Uterus (tissue), 4 donors: ENCODE measurements around the gene PEX16. TPM values are rescaled to one million over a fixed set of nuclear protein-coding genes. Genes with fewer than 3 reads are reported as not detected.

Experiments
- DNase-seq, 2 donors: peaks; one replicate each; pipeline ENCODE4 v3.0.0-alpha.2; 2019 to 2020
- H3K27ac ChIP-seq, 2 donors: fragments of 200-600 bp; sonication (generic); 1 replicate in 1 of 2; 2 replicates in 1 of 2; pipeline ENCODE4 v1.5.1; 2016 to 2018
- H3K27me3 ChIP-seq, 2 donors: fragments of 200-600 bp; sonication (generic); one replicate each; pipeline ENCODE4 v1.5.1; 2018 to 2019; ENCODE audit warnings: control low read depth in 1 of 2
- H3K36me3 ChIP-seq, 2 donors: fragments of 200-600 bp; sonication (generic); one replicate each; pipeline ENCODE4 v1.5.1; 2019; ENCODE audit warnings: control low read depth in 1 of 2
- H3K4me1 ChIP-seq, 2 donors: fragments of 200-600 bp; sonication (generic); one replicate each; pipeline ENCODE4 v1.5.1; 2018 to 2019; ENCODE audit warnings: control low read depth in 1 of 2
- H3K4me3 ChIP-seq, 2 donors: fragments of 200-600 bp; sonication (generic); 1 replicate in 1 of 2; 2 replicates in 1 of 2; pipeline ENCODE4 v1.5.1; 2018 to 2019; ENCODE audit warnings: mild to moderate bottlenecking in 1 of 2
- H3K9me3 ChIP-seq, 2 donors: fragments of 200-600 bp; sonication (generic); one replicate each; pipeline ENCODE4 v1.5.1; 2019; ENCODE audit warnings: control low read depth in 1 of 2
- POLR2A ChIP-seq, 2 donors: fragments of 450-650 bp; IDR thresholded peaks; one replicate each; pipeline ENCODE4 v1.6.1; 2016; ENCODE audit warnings: antibody characterized with exemption in 2 of 2, mild to moderate bottlenecking in 1 of 2, moderate library complexity in 1 of 2
- intact Hi-C: fragments of 100-400 bp; cut with DNase I; formaldehyde crosslinking; loops from one replicate; pipeline ENCODE4 v1.15.1; 2023; ENCODE audit warnings: low total_unique reads
- total RNA-seq, 4 donors: library from RNA; depleted of rRNA in 3 of 4; stranded (reverse); fragments of >200 nt in 3 of 4; gene quantifications; one replicate each; pipeline versions ENCODE4 v1.1.0 to v1.2.4, GENCODE V29; 2014 to 2023
- TF ChIP-seq, protein P1 (sequence below), 4 experiments: fragments of 200-600 bp in 2 of 4; fragments of 450-650 bp in 2 of 4; sonication (generic) in 2 of 4; IDR thresholded peaks; one replicate each; pipeline ENCODE4 v1.5.1; 2016 to 2019; ENCODE audit warnings: antibody characterized with exemption in 4 of 4, mild to moderate bottlenecking in 2 of 4, moderate library complexity in 1 of 4
- donor health status: DM: yes; HTN: yes; CAD: no.

The PEX16 gene
- total RNA-seq, 4 donors from 2014 or later: 15.3 to 32.1 (median 27.6) TPM

DNA sequence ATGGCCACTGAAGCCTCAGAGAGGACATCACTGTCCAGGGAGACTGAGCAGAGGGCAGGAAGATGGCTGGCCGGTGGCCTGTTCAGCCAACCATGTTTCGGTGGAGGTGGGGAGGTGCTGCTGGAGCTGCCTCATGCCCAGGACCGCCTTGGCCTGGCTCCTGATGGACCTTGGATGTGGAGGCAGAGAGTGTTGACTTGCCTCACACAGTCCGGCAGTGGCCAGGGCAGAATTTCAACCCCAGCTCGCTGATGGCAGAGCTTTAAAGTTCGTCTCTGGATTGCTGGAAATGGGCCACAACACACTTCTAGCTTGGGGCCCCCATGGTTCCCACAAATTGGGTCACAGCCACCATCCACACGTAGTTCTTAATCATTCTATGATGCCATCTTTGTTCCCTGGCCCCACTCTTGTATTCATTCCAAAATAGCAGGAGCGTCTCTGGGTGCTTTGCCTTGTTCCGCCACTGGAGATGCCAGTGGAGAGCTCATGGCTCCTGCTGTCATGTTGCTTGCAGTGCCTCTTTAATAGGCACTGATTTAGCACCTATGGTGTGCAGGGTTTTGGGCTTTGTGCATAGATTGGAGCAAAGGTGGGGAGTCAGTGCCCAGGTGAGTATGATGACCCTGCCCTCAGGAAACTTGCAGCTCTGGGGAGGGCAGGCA is 26.7 kb downstream of the PEX16 start:
- no peak overlapping the region for H3K27ac ChIP-seq
- TF ChIP-seq POLR2A (IDR thresholded peaks at IDR 0.05): no peak
- TF ChIP-seq, protein P1, sequence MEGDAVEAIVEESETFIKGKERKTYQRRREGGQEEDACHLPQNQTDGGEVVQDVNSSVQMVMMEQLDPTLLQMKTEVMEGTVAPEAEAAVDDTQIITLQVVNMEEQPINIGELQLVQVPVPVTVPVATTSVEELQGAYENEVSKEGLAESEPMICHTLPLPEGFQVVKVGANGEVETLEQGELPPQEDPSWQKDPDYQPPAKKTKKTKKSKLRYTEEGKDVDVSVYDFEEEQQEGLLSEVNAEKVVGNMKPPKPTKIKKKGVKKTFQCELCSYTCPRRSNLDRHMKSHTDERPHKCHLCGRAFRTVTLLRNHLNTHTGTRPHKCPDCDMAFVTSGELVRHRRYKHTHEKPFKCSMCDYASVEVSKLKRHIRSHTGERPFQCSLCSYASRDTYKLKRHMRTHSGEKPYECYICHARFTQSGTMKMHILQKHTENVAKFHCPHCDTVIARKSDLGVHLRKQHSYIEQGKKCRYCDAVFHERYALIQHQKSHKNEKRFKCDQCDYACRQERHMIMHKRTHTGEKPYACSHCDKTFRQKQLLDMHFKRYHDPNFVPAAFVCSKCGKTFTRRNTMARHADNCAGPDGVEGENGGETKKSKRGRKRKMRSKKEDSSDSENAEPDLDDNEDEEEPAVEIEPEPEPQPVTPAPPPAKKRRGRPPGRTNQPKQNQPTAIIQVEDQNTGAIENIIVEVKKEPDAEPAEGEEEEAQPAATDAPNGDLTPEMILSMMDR (IDR thresholded peaks at IDR 0.05): no peak
- H3K36me3 ChIP-seq: no peaks in the 10 kb centered on the region
- H3K9me3 ChIP-seq: no peaks in the 10 kb centered on the region
- H3K27me3 ChIP-seq: no peaks in the 10 kb centered on the region
- H3K4me1 ChIP-seq: peaks cover 0 to under 1% of the 10 kb centered on the region in 2 donors
- H3K4me3 ChIP-seq: no peak overlapping the region
- no peak for DNase-seq
- intact Hi-C loops: no loop called here

DNA sequence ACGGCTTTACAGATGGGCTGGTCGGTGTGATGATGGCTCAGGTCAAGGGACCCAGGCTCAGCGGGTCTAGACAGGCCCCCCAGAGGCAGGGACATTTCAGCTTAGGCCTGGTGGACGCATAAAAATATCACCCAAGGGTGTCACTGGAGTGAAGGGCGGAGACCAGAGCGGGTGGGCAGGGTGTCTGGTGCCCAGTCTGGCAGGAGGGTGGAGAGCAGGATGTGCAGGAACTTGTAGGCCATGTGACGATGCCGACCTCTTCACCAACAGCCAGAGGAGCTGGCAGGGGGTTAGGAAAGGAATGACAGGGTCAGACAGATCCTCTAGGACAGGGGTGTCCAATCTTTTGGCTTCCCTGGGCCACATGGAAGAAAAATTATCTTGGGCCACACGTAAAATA is 27.7 kb downstream of the PEX16 start:
- TF ChIP-seq, protein P1 (IDR thresholded peaks at IDR 0.05): no peak
- no peak for TF ChIP-seq POLR2A (IDR thresholded peaks at IDR 0.05)
- H3K4me1 ChIP-seq: peaks cover 0 to 7% of the 10 kb centered on the region in 2 donors
- no peaks in the 10 kb centered on the region for H3K9me3 ChIP-seq
- H3K4me3 ChIP-seq: no peak overlapping the region
- H3K27ac ChIP-seq: no peak overlapping the region
- no peak for DNase-seq
- no peaks in the 10 kb centered on the region for H3K27me3 ChIP-seq
- no peaks in the 10 kb centered on the region for H3K36me3 ChIP-seq
- intact Hi-C loops: no loop called here

DNA sequence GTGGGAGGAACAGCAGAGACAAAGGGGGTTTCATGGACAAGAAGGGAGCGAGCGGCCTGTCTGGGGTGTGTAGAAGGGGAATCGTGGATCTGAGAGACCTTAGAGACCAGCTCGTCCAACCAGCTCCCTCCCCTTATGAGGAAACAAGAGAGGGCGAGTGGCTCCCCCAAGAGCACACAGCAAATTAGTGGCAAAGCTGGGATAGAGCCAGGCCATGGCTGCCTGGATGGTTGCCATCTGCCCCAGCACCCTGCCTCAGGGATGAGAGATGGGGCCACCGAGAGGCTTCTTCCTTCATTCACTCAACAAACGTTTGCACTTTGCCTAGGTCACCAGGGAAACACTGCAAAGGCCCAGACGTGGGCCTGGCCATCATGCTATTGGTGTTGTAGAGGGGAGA is 28.1 kb downstream of the PEX16 start:
- no peaks in the 10 kb centered on the region for H3K9me3 ChIP-seq
- TF ChIP-seq, protein P1 (IDR thresholded peaks at IDR 0.05): no peak
- TF ChIP-seq POLR2A (IDR thresholded peaks at IDR 0.05): no peak
- intact Hi-C loops: no loop called here
- H3K27me3 ChIP-seq: no peaks in the 10 kb centered on the region
- DNase-seq: no peak
- no peak overlapping the region for H3K27ac ChIP-seq
- H3K4me1 ChIP-seq: peaks cover 0 to 7% of the 10 kb centered on the region in 2 donors
- no peak overlapping the region for H3K4me3 ChIP-seq
- no peaks in the 10 kb centered on the region for H3K36me3 ChIP-seq

DNA sequence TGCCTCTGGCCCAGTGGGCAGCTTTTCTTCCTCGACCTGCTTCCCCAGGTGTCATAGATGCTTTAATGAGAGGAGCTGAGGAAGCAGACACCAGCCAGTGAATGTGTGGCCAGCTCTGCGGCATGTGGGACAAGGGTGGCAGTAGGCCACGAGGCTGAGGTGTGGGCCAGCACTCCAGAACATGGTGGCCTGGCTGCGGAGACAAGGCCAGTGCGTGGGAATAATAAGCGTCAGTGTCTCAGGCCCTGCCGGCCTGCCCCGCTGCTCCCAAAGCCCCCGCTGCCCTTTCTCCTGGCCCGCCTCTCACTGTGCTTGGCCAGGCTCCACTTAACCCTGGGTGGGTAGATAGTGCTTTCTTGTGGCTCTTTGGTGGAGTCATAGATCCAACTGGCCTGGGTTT is 30.1 kb downstream of the PEX16 start:
- H3K9me3 ChIP-seq: no peaks in the 10 kb centered on the region
- H3K27ac ChIP-seq: no peak overlapping the region
- no peak for TF ChIP-seq POLR2A (IDR thresholded peaks at IDR 0.05)
- TF ChIP-seq, protein P1 (IDR thresholded peaks at IDR 0.05): no peak
- no peaks in the 10 kb centered on the region for H3K27me3 ChIP-seq
- no peak for DNase-seq
- H3K4me3 ChIP-seq: no peak overlapping the region
- H3K36me3 ChIP-seq: no peaks in the 10 kb centered on the region
- intact Hi-C loops: no loop called here
- peaks cover 0 to 7% of the 10 kb centered on the region in 2 donors for H3K4me1 ChIP-seq

DNA sequence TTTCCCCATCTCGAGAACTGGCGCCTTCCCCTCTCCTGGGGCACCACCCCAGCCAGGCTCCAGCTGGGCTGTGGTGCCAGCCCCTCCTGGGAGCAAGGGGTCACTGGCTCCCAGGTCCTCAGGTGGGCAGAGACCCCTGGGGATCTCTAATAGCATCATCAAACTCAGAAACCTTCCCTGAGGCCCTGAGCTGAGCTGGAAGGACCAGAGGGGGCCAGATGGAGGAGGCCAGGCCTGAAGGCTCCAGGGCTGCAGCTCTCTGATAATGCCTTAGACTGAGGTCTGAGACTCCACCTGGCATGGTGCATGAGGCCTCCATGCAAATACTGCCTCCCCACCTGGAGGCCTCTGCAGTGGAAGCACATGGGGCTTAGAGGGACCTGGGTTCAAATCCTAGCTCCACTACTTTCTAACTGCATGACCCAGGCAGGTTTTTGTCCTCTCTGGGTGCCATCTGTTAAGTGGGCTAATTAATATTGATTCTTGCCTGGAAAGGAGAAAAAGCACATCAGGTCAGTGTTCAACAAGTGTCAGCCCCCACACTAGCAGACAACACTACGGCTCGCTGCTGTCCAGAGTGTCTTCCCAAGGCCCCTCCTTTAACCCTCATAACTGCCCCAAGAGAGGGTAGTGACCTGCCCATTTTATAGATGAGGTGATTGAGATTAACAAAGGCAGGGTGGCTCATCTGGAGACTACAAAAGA is 30.7 kb downstream of the PEX16 start:
- H3K27ac ChIP-seq: no peak overlapping the region
- H3K4me3 ChIP-seq: no peak overlapping the region
- no peaks in the 10 kb centered on the region for H3K9me3 ChIP-seq
- no peak for DNase-seq
- H3K27me3 ChIP-seq: no peaks in the 10 kb centered on the region
- peaks cover 0 to 7% of the 10 kb centered on the region in 2 donors for H3K4me1 ChIP-seq
- no peaks in the 10 kb centered on the region for H3K36me3 ChIP-seq
- no peak for TF ChIP-seq POLR2A (IDR thresholded peaks at IDR 0.05)
- TF ChIP-seq, protein P1 (IDR thresholded peaks at IDR 0.05): no peak
- intact Hi-C loops: no loop called here
